Astrocyte of the cerebellum (primary cell): Measurements from ENCODE around the gene SLC22A3.
"Not testable (repeated sequence)": the region's sequence is repeated elsewhere in the genome, so short reads cannot be mapped to it uniquely, and the experiment has no call there.

Experiments
- DNase-seq: peaks from one replicate; pipeline ENCODE4 v3.0.0-alpha.2; 2011; ENCODE audit warnings: low read depth
- H3K4me3 ChIP-seq: 2 replicates; pipeline ENCODE4 v1.5.1; 2011; ENCODE audit warnings: mild to moderate bottlenecking, low read depth, low read length, moderate library complexity
- CTCF ChIP-seq: IDR thresholded peaks from 2 replicates; pipeline ENCODE4 v1.5.1; 2012; ENCODE audit warnings: low read length, low read depth, moderate library complexity, mild to moderate bottlenecking; ENCODE audit errors: missing control alignments
- in situ Hi-C: cut with HindIII; loops from 2 replicates; pipeline ENCODE4 v1.10.0; 2017; ENCODE audit warnings: low sequenced_read_pairs

The SLC22A3 gene

GRCh38 chr6:160464744-160465143, 116.6 kb downstream of the SLC22A3 start:
- no peak for DNase-seq
- in situ Hi-C loops = no loop called here
- TF ChIP-seq CTCF = no peak
- no peak overlapping the region for H3K4me3 ChIP-seq

- DNase-seq, in situ Hi-C loops, H3K4me3 ChIP-seq: not testable (repeated sequence)
- TF ChIP-seq CTCF = peak; percentile 5
These were observed 119.2 kb downstream of the SLC22A3 start for GRCh38 chr6:160467261-160467871.

GRCh38 chr6:160469153-160469552, 121.0 kb downstream of the SLC22A3 start:
- no peak overlapping the region for H3K4me3 ChIP-seq
- in situ Hi-C loops = no loop called here
- TF ChIP-seq CTCF = no peak
- DNase-seq = no peak

GRCh38 chr6:160476056-160476455, 127.9 kb downstream of the SLC22A3 start:
- in situ Hi-C loops, DNase-seq, H3K4me3 ChIP-seq: not testable (repeated sequence)

- in situ Hi-C loops, H3K4me3 ChIP-seq, DNase-seq: not testable (repeated sequence)
These were observed 128.9 kb downstream of the SLC22A3 start for GRCh38 chr6:160477072-160477471.

- no peak for DNase-seq
- no peak overlapping the region for H3K4me3 ChIP-seq
- TF ChIP-seq CTCF = no peak
- in situ Hi-C loops = no loop called here
These were observed 129.7 kb downstream of the SLC22A3 start for GRCh38 chr6:160477901-160478300.

GRCh38 chr6:160487116-160487515, 138.9 kb downstream of the SLC22A3 start:
- DNase-seq = no peak
- in situ Hi-C loops = no loop called here
- no peak for TF ChIP-seq CTCF
- no peak overlapping the region for H3K4me3 ChIP-seq

GRCh38 chr6:160489091-160489490, 140.9 kb downstream of the SLC22A3 start:
- in situ Hi-C loops = no loop called here

More at GRCh38 chr6:160489091-160489490, 140.9 kb downstream of the SLC22A3 start:
- TF ChIP-seq CTCF = no peak
- no peak overlapping the region for H3K4me3 ChIP-seq
- no peak for DNase-seq
